HL-60 (cell line): Measurements from ENCODE around the gene STXBP2.

Source experiments
- DNase-seq, 2 experiments: peaks; one replicate each; pipeline ENCODE4 v3.0.0-alpha.2; 2010 to 2020; ENCODE audit warnings: low read depth in 1 of 2, low spot score in 1 of 2
- H3K27ac ChIP-seq: fragments of 250-450 bp; sonication (Bioruptor Pico); replicated peaks from 2 replicates; pipeline ENCODE4 v1.5.1; 2020; ENCODE audit warnings: mild to moderate bottlenecking, moderate library complexity
- H3K27me3 ChIP-seq: fragments of 250-450 bp; sonication (Bioruptor Pico); 2 replicates; pipeline ENCODE4 v1.5.1; 2021; ENCODE audit warnings: mild to moderate bottlenecking, moderate library complexity; ENCODE audit not compliant: insufficient read depth, poor library complexity, severe bottlenecking
- H3K4me3 ChIP-seq: replicated peaks from 2 replicates; pipeline ENCODE4 v1.5.1; 2011; ENCODE audit warnings: mild to moderate bottlenecking, control low read depth, low read length; ENCODE audit not compliant: insufficient read depth
- CTCF ChIP-seq: IDR thresholded peaks from one replicate; pipeline ENCODE4 v1.5.1; 2011; ENCODE audit warnings: low read length, control low read depth, inconsistent platforms; ENCODE audit not compliant: insufficient read depth
- GABPA ChIP-seq: IDR thresholded peaks from 2 replicates; pipeline ENCODE4 v1.6.1; 2012; ENCODE audit warnings: low read depth
- POLR2AphosphoS5 ChIP-seq: IDR thresholded peaks from 2 replicates; pipeline ENCODE4 v1.6.1; 2012; ENCODE audit warnings: low read depth
- REST ChIP-seq: IDR thresholded peaks from 2 replicates; pipeline ENCODE4 v1.6.1; 2012; ENCODE audit warnings: low read depth; ENCODE audit not compliant: insufficient replicate concordance
- SPI1 ChIP-seq: IDR thresholded peaks from 2 replicates; pipeline ENCODE4 v1.6.1; 2012; ENCODE audit warnings: low read depth, mild to moderate bottlenecking, borderline replicate concordance

Gene STXBP2

GRCh38 chr19:7670790-7671189, 33.9 kb downstream of the STXBP2 start:
- no peak overlapping the region for H3K4me3 ChIP-seq
- H3K27ac ChIP-seq = 0 out of 2 replicates have a peak overlapping the region, but pooled peaks have one; percentile 21
- H3K27me3 ChIP-seq = no peaks in the 10 kb centered on the region
- TF ChIP-seq POLR2AphosphoS5 = no peak
- no peak for TF ChIP-seq SPI1
- TF ChIP-seq CTCF = no peak
- TF ChIP-seq REST = no peak
- no peak for TF ChIP-seq GABPA
- no peak for DNase-seq

- H3K27ac ChIP-seq = no peak overlapping the region
- TF ChIP-seq POLR2AphosphoS5 (no peak), GABPA (no peak), SPI1 (no peak), REST (no peak), CTCF (no peak)
- H3K4me3 ChIP-seq = no peak overlapping the region
- DNase-seq = no peak
- no peaks in the 10 kb centered on the region for H3K27me3 ChIP-seq
These were observed 35.6 kb downstream of the STXBP2 start for GRCh38 chr19:7672522-7672921.

GRCh38 chr19:7674010-7675005, 37.4 kb downstream of the STXBP2 start:
- no peaks in the 10 kb centered on the region for H3K27me3 ChIP-seq
- peak; percentile 95 to 96 for DNase-seq
- TF ChIP-seq SPI1 = peak; percentile 4; the same call in 1 of the 2 replicates
- TF ChIP-seq REST = no peak
- TF ChIP-seq CTCF = no peak
- H3K27ac ChIP-seq = peak overlapping the region; percentile 80
- no peak overlapping the region for H3K4me3 ChIP-seq
